HEK293T (cell line): Measurements from ENCODE around the gene MLLT10.

Experiments
- ELF4 ChIP-seq: fragments of 450-650 bp; IDR thresholded peaks from 2 replicates; pipeline ENCODE4 v1.6.1; 2017; ENCODE audit warnings: antibody characterized with exemption
- FOXM1 ChIP-seq: fragments of 450-650 bp; IDR thresholded peaks from 2 replicates; pipeline ENCODE4 v1.6.1; 2017; ENCODE audit warnings: mild to moderate bottlenecking, borderline replicate concordance
- HDGF ChIP-seq: fragments of 450-650 bp; IDR thresholded peaks from 2 replicates; pipeline ENCODE4 v1.6.1; 2017; ENCODE audit warnings: antibody characterized with exemption, borderline replicate concordance
- L3MBTL2 ChIP-seq: fragments of 450-650 bp; conservative IDR thresholded peaks from 2 replicates; pipeline ENCODE4 v1.6.1; 2016; ENCODE audit warnings: mild to moderate bottlenecking
- SP1 ChIP-seq: fragments of 450-650 bp; IDR thresholded peaks from 2 replicates; pipeline ENCODE4 v1.6.1; 2017
- SUZ12 ChIP-seq: fragments of 450-650 bp; IDR thresholded peaks from 2 replicates; pipeline ENCODE4 v1.6.1; 2016; ENCODE audit warnings: mild to moderate bottlenecking
- TARDBP ChIP-seq: fragments of 450-650 bp; IDR thresholded peaks from 2 replicates; pipeline ENCODE4 v1.6.1; 2016

- TF ChIP-seq TARDBP (no peak), SUZ12 (no peak), HDGF (no peak), FOXM1 (no peak), SP1 (no peak), L3MBTL2 (no peak), ELF4 (no peak)
Observed at GRCh38 chr10:21740989-21741388, 207.0 kb downstream of the MLLT10 start.
